Neural progenitor cell (in vitro differentiated cells): Measurements from ENCODE around the gene SAP30L. TPM values are rescaled to one million over a fixed set of nuclear protein-coding genes. Genes with fewer than 3 reads are reported as not detected.
A peak's percentile ranks its signal among the peaks of the same experiment; 100 is the strongest.

ENCODE experiments used
- DNase-seq: peaks from one replicate; pipeline ENCODE4 v3.0.0-alpha.2; 2016; ENCODE audit warnings: low spot score
- H2AFZ ChIP-seq: fragments of 200-600 bp; sonication (generic); replicated peaks from 2 replicates; pipeline ENCODE4 v1.6.1; 2016; ENCODE audit warnings: antibody characterized with exemption
- H3F3A ChIP-seq: fragments of 200-600 bp; sonication (generic); 2 replicates; pipeline ENCODE4 v1.6.1; 2016; ENCODE audit warnings: antibody characterized with exemption, low read depth
- H3K27ac ChIP-seq: fragments of 200-600 bp; sonication (generic); 2 replicates; pipeline ENCODE4 v1.5.1; 2016; ENCODE audit warnings: mild to moderate bottlenecking
- H3K27me3 ChIP-seq: fragments of 200-600 bp; sonication (generic); 2 replicates; pipeline ENCODE4 v1.6.1; 2016; ENCODE audit warnings: mild to moderate bottlenecking, moderate library complexity
- H3K36me3 ChIP-seq: fragments of 200-600 bp; sonication (generic); 2 replicates; pipeline ENCODE4 v1.5.1; 2016
- H3K4me1 ChIP-seq: fragments of 200-600 bp; sonication (generic); 2 replicates; pipeline ENCODE4 v1.6.1; 2016; ENCODE audit warnings: mixed run types
- H3K4me2 ChIP-seq: fragments of 200-600 bp; sonication (generic); 2 replicates; pipeline ENCODE4 v1.6.1; 2016
- H3K4me3 ChIP-seq: fragments of 200-600 bp; sonication (generic); 2 replicates; pipeline ENCODE4 v1.5.1; 2016
- H3K79me2 ChIP-seq: fragments of 200-600 bp; sonication (generic); 2 replicates; pipeline ENCODE4 v1.6.1; 2016; ENCODE audit warnings: low read depth
- H3K9ac ChIP-seq: fragments of 200-600 bp; sonication (generic); 2 replicates; pipeline ENCODE4 v1.6.1; 2016
- H3K9me3 ChIP-seq: fragments of 200-600 bp; sonication (generic); 2 replicates; pipeline ENCODE4 v1.5.1; 2016; ENCODE audit warnings: low read depth
- H4K20me1 ChIP-seq: fragments of 200-600 bp; sonication (generic); 2 replicates; pipeline ENCODE4 v1.6.1; 2016; ENCODE audit warnings: low read depth
- H3K27ac Mint-ChIP-seq: 3 replicates; pipeline ENCODE4 v1.8.0; 2021; ENCODE audit warnings: mixed read lengths
- H3K27me3 Mint-ChIP-seq: 2 replicates; pipeline ENCODE4 v1.8.0; 2022; ENCODE audit warnings: low read depth, mild to moderate bottlenecking, inconsistent platforms, moderate library complexity, mixed read lengths; ENCODE audit not compliant: insufficient read depth
- H3K36me3 Mint-ChIP-seq: 3 replicates; pipeline ENCODE4 v1.8.0; 2021; ENCODE audit warnings: mixed read lengths
- H3K4me1 Mint-ChIP-seq: 3 replicates; pipeline ENCODE4 v1.8.0; 2021; ENCODE audit warnings: mixed read lengths
- H3K4me3 Mint-ChIP-seq: 3 replicates; pipeline ENCODE4 v1.8.0; 2021; ENCODE audit warnings: mild to moderate bottlenecking, moderate library complexity, mixed read lengths
- H3K9me3 Mint-ChIP-seq: 3 replicates; pipeline ENCODE4 v1.8.0; 2020; ENCODE audit warnings: mixed read lengths
- EZH2 ChIP-seq: fragments of 200-600 bp; sonication (generic); IDR thresholded peaks from 2 replicates; pipeline ENCODE4 v1.6.1; 2017; ENCODE audit warnings: antibody characterized with exemption, mild to moderate bottlenecking, moderate library complexity
- EZH2phosphoT487 ChIP-seq: fragments of 200-600 bp; sonication (generic); IDR thresholded peaks from 2 replicates; pipeline ENCODE4 v1.6.1; 2017; ENCODE audit warnings: antibody characterized with exemption
- total RNA-seq: library from RNA; depleted of rRNA; stranded (reverse); fragments of >200 nt; gene quantifications from 2 replicates; pipeline ENCODE4 v1.2.3, GENCODE V29; 2015; ENCODE audit warnings: low replicate concordance
- TF ChIP-seq, protein P1 (sequence below): fragments of 200-600 bp; sonication (generic); IDR thresholded peaks from 2 replicates; pipeline ENCODE4 v1.5.1; 2017; ENCODE audit warnings: antibody characterized with exemption, mild to moderate bottlenecking

Gene SAP30L
- total RNA-seq, 1 donor from 2014 or later, result 13.2 TPM

DNA sequence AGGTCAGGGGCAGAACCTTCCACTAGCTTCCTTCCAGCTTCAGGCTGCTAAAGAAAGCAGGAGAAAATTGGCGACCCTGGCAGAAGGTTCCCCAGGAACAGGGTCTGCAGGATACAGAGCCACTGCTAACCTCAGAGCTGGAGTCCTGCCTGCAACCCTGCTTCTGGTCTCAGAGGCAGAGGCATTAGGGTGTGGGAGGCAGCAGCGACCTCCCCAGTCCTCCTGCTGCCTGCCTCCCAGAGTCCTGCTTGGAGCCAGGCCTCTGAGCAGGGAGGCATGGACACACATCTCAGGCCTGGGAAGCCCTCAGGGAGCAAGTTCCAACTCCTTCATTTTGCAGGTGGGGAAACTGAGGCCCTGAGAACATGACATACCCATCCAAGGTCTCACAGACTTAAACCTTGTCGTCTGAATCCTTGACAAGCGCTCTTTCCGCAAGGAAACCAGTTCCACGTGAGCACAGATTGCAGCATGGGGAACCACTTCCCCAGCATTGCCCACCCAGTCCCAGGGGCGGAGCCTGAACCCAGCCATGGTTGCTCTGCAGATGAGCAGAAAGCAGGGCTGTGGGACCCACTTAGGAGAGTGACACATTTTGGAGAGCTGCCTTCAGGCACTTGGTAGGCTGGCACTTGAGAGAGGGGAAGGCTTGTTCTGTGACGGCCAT is 60.4 kb downstream of the SAP30L start:
- TF ChIP-seq, protein P1, sequence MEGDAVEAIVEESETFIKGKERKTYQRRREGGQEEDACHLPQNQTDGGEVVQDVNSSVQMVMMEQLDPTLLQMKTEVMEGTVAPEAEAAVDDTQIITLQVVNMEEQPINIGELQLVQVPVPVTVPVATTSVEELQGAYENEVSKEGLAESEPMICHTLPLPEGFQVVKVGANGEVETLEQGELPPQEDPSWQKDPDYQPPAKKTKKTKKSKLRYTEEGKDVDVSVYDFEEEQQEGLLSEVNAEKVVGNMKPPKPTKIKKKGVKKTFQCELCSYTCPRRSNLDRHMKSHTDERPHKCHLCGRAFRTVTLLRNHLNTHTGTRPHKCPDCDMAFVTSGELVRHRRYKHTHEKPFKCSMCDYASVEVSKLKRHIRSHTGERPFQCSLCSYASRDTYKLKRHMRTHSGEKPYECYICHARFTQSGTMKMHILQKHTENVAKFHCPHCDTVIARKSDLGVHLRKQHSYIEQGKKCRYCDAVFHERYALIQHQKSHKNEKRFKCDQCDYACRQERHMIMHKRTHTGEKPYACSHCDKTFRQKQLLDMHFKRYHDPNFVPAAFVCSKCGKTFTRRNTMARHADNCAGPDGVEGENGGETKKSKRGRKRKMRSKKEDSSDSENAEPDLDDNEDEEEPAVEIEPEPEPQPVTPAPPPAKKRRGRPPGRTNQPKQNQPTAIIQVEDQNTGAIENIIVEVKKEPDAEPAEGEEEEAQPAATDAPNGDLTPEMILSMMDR, result no peak
- TF ChIP-seq EZH2, result no peak
- no peak for TF ChIP-seq EZH2phosphoT487
- no peaks in the 10 kb centered on the region for H3K9me3 ChIP-seq
- Mint-ChIP-seq H3K9me3 (no peaks in the 10 kb centered on the region), H3K4me1 (peaks cover 18% of the 10 kb centered on the region), H3K27ac (no peak overlapping the region), H3K27me3 (peaks cover 7% of the 10 kb centered on the region), H3K36me3 (no peaks in the 10 kb centered on the region), H3K4me3 (no peak overlapping the region)
- no peak overlapping the region for H3K9ac ChIP-seq
- no peak overlapping the region for H3K27ac ChIP-seq
- H2AFZ ChIP-seq, result peak overlapping the region; percentile 12
- no peak overlapping the region for H3K4me2 ChIP-seq
- no peak overlapping the region for H3K4me3 ChIP-seq
- H3K27me3 ChIP-seq, result no peaks in the 10 kb centered on the region
- no peaks in the 10 kb centered on the region for H4K20me1 ChIP-seq
- H3F3A ChIP-seq, result no peaks in the 10 kb centered on the region
- H3K79me2 ChIP-seq, result no peaks in the 10 kb centered on the region
- H3K36me3 ChIP-seq, result no peaks in the 10 kb centered on the region
- no peak for DNase-seq
- H3K4me1 ChIP-seq, result peaks cover 8% of the 10 kb centered on the region

- Mint-ChIP-seq H3K4me1 (peaks cover 18% of the 10 kb centered on the region), H3K9me3 (no peaks in the 10 kb centered on the region), H3K27ac (no peak overlapping the region), H3K4me3 (no peak overlapping the region), H3K36me3 (no peaks in the 10 kb centered on the region), H3K27me3 (peaks cover 7% of the 10 kb centered on the region)
- H3K4me3 ChIP-seq, result no peak overlapping the region
- no peak overlapping the region for H3K4me2 ChIP-seq
- H3K36me3 ChIP-seq, result no peaks in the 10 kb centered on the region
- no peak for DNase-seq
- H3K27ac ChIP-seq, result no peak overlapping the region
- no peaks in the 10 kb centered on the region for H3K27me3 ChIP-seq
- H3K79me2 ChIP-seq, result no peaks in the 10 kb centered on the region
- H2AFZ ChIP-seq, result no peak overlapping the region
- TF ChIP-seq, protein P1, result no peak
- TF ChIP-seq EZH2 (no peak), EZH2phosphoT487 (no peak)
- H3K4me1 ChIP-seq, result peaks cover 8% of the 10 kb centered on the region
- H4K20me1 ChIP-seq, result no peaks in the 10 kb centered on the region
- H3F3A ChIP-seq, result no peaks in the 10 kb centered on the region
- H3K9ac ChIP-seq, result no peak overlapping the region
- no peaks in the 10 kb centered on the region for H3K9me3 ChIP-seq
These were observed 60.9 kb downstream of the SAP30L start for GRCh38 chr5:154506716-154507080.

DNA sequence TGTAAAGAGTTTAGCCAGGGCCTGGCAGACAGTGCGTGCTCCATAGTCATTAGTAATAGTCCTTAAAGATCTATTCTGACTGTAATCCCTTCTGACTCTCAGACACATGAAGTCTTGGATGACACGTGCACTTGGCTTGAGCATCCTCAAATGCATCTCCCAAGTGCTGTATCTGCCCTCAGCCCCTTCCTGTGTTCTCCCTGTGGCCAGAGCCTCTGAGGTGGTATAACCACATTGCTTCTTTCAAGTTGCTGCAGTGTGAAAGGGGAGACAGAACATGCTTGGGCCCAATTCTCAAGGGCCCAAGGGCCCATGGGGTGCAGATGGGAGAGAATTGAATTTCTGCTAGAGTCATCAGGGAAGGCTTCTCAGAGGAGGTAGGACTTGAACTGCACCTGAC is 62.3 kb downstream of the SAP30L start:
- Histone ChIP-seq H3K79me2 (no peaks in the 10 kb centered on the region), H3F3A (no peaks in the 10 kb centered on the region), H3K9ac (no peak overlapping the region), H3K36me3 (no peaks in the 10 kb centered on the region), H3K4me2 (no peak overlapping the region), H3K4me3 (no peak overlapping the region), H2AFZ (no peak overlapping the region), H3K27me3 (no peaks in the 10 kb centered on the region), H3K9me3 (no peaks in the 10 kb centered on the region), H3K4me1 (peaks cover 8% of the 10 kb centered on the region), H4K20me1 (no peaks in the 10 kb centered on the region), H3K27ac (no peak overlapping the region)
- Mint-ChIP-seq H3K27ac (no peak overlapping the region), H3K27me3 (peaks cover 7% of the 10 kb centered on the region), H3K36me3 (no peaks in the 10 kb centered on the region), H3K4me3 (no peak overlapping the region), H3K4me1 (peaks cover 18% of the 10 kb centered on the region), H3K9me3 (no peaks in the 10 kb centered on the region)
- DNase-seq, result no peak
- TF ChIP-seq, protein P1, result no peak
